Fibroblast of lung (primary cell): Measurements from ENCODE around the gene NUP205. TPM values are rescaled to one million over a fixed set of nuclear protein-coding genes. Genes with fewer than 3 reads are reported as not detected.

Source experiments
- DNase-seq, 2 donors: peaks; one replicate each; pipeline versions ENCODE4 v3.0.0 to v3.0.0-alpha.2; 2010; ENCODE audit warnings: low read depth in 2 of 2
- H2AFZ ChIP-seq: 2 replicates; pipeline ENCODE4 v1.5.1; 2012; ENCODE audit warnings: low read length, control low read depth, inconsistent platforms
- H3K27ac ChIP-seq: 2 replicates; pipeline ENCODE4 v1.5.1; 2011; ENCODE audit warnings: low read length, control low read depth; ENCODE audit not compliant: insufficient read depth
- H3K27me3 ChIP-seq: 2 replicates; pipeline ENCODE4 v1.5.1; 2011; ENCODE audit warnings: mild to moderate bottlenecking, low read length; ENCODE audit not compliant: control insufficient read depth, insufficient read depth
- H3K36me3 ChIP-seq: 2 replicates; pipeline ENCODE4 v1.5.1; 2011; ENCODE audit warnings: low read length; ENCODE audit not compliant: control insufficient read depth, insufficient read depth
- H3K4me1 ChIP-seq: 2 replicates; pipeline ENCODE4 v1.5.1; 2011; ENCODE audit warnings: low read length; ENCODE audit not compliant: control insufficient read depth, insufficient read depth; ENCODE audit errors: extremely low read depth
- H3K4me2 ChIP-seq: 2 replicates; pipeline ENCODE4 v1.5.1; 2011; ENCODE audit warnings: low read length, control low read depth; ENCODE audit not compliant: insufficient read depth; ENCODE audit errors: extremely low read depth
- H3K4me3 ChIP-seq, 4 experiments: fragments of 200-600 bp in 1 of 4; sonication (generic) in 1 of 4; replicated peaks in 1 of 4; 2 replicates each; pipeline ENCODE4 v1.5.1; 2011 to 2016; ENCODE audit warnings: low read length in 4 of 4, low read depth in 3 of 4, mild to moderate bottlenecking in 3 of 4, control low read depth in 2 of 4, inconsistent platforms in 1 of 4, mixed read lengths in 1 of 4; ENCODE audit not compliant: insufficient read depth in 1 of 4; ENCODE audit errors: control extremely low read depth in 1 of 4
- H3K79me2 ChIP-seq: 2 replicates; pipeline ENCODE4 v1.5.1; 2012; ENCODE audit warnings: mild to moderate bottlenecking, low read length, inconsistent platforms; ENCODE audit not compliant: control insufficient read depth, insufficient read depth
- H3K9ac ChIP-seq: 2 replicates; pipeline ENCODE4 v1.5.1; 2011; ENCODE audit warnings: mild to moderate bottlenecking, low read length, control low read depth; ENCODE audit not compliant: insufficient read depth
- H3K9me3 ChIP-seq: 2 replicates; pipeline ENCODE4 v1.5.1; 2012; ENCODE audit warnings: low read depth, low read length; ENCODE audit not compliant: control insufficient read depth, insufficient read depth
- H4K20me1 ChIP-seq: 2 replicates; pipeline ENCODE4 v1.5.1; 2011; ENCODE audit warnings: low read length; ENCODE audit not compliant: control insufficient read depth, insufficient read depth; ENCODE audit errors: extremely low read depth
- EZH2 ChIP-seq: IDR thresholded peaks from 2 replicates; pipeline ENCODE4 v1.5.1; 2012; ENCODE audit warnings: low read length, control low read depth, mild to moderate bottlenecking; ENCODE audit errors: missing control alignments
- polyA plus RNA-seq, 2 donors: library from polyadenylated mRNA; depleted of rRNA in 1 of 2; stranded (reverse) in 1 of 2; unstranded in 1 of 2; fragments of >200 nt; gene quantifications; 2 replicates each; pipeline ENCODE4 v1.2.1, GENCODE V29; 2011 to 2012; ENCODE audit warnings: missing spikeins in 1 of 2
- total RNA-seq: library from RNA; depleted of rRNA; stranded (reverse); fragments of >200 nt; gene quantifications from 2 replicates; pipeline ENCODE4 v1.2.1, GENCODE V29; 2014
- TF ChIP-seq, protein P1 (sequence below), 2 donors: IDR thresholded peaks in 1 of 2; conservative IDR thresholded peaks in 1 of 2; 1 replicate in 1 of 2; 2 replicates in 1 of 2; pipeline ENCODE4 v1.5.1; 2011 to 2012; ENCODE audit warnings: low read length in 2 of 2, control low read depth in 1 of 2, inconsistent platforms in 1 of 2, low read depth in 1 of 2, mild to moderate bottlenecking in 1 of 2

The NUP205 gene
- total and polyA plus RNA-seq, 2 donors (not counting 1 experiment from before 2014, with no cell fraction given) = 28.1 to 36.7 TPM

DNA sequence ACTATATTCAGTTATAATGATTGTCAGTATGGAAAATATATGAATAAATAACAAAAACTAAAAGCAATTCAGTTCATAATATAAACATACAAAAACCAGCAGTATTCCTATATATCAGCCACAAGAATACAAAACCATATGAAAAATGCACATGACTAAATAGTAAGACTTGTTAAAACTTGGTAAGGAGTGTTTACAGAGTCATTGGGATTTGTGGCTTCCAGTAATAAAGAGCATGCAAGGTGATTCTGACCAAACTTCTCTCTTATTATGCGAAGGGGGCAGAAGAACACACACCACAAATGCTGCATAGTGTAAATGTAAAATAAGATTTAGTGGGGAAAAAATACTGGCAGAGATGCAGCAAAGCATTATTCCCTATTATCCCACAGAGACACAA is 39.0 kb upstream of the NUP205 start:
- Histone ChIP-seq H3K4me3 (no peak overlapping the region), H3K4me2 (no peak overlapping the region), H3K27ac (no peak overlapping the region), H3K79me2 (no peaks in the 10 kb centered on the region), H3K9ac (no peak overlapping the region), H3K27me3 (no peaks in the 10 kb centered on the region), H4K20me1 (no peaks in the 10 kb centered on the region), H3K9me3 (no peaks in the 10 kb centered on the region), H2AFZ (no peak overlapping the region), H3K36me3 (no peaks in the 10 kb centered on the region), H3K4me1 (no peaks in the 10 kb centered on the region)
- no peak for DNase-seq
- TF ChIP-seq, protein P1, sequence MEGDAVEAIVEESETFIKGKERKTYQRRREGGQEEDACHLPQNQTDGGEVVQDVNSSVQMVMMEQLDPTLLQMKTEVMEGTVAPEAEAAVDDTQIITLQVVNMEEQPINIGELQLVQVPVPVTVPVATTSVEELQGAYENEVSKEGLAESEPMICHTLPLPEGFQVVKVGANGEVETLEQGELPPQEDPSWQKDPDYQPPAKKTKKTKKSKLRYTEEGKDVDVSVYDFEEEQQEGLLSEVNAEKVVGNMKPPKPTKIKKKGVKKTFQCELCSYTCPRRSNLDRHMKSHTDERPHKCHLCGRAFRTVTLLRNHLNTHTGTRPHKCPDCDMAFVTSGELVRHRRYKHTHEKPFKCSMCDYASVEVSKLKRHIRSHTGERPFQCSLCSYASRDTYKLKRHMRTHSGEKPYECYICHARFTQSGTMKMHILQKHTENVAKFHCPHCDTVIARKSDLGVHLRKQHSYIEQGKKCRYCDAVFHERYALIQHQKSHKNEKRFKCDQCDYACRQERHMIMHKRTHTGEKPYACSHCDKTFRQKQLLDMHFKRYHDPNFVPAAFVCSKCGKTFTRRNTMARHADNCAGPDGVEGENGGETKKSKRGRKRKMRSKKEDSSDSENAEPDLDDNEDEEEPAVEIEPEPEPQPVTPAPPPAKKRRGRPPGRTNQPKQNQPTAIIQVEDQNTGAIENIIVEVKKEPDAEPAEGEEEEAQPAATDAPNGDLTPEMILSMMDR (conservative IDR thresholded peaks at IDR 0.05 in 1 of 2, IDR thresholded peaks at IDR 0.05 in 1 of 2; ENCODE audit: low read depth in 1 of 2, low read length in 2 of 2) = no peak
- no peak for TF ChIP-seq EZH2

DNA sequence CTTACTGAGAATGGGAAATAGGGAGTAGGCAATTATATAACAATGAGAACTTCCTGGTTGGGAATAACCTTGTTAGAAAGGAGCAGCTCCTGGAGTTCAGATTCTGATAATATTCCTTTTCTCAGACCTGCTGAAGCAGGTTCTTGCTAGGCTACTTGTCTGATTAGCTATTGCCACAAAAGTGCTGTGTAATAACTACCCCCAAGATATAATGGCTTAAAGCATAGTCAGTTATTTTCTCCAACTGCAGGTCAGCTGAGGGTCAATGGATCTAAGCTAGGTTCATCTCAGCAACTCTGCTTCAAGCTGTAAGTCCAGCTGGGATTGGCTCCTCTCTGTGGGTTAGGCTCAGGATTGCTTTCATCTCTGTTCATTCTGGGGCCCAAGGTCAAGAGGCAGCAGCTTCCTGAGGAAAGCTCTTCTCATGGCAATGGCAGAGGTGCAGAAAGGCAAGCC is 38.5 kb upstream of the NUP205 start:
- H3K36me3 ChIP-seq = no peaks in the 10 kb centered on the region
- H3K79me2 ChIP-seq = no peaks in the 10 kb centered on the region
- no peaks in the 10 kb centered on the region for H3K4me1 ChIP-seq
- no peaks in the 10 kb centered on the region for H4K20me1 ChIP-seq
- H3K4me2 ChIP-seq = no peak overlapping the region
- no peak for DNase-seq
- TF ChIP-seq, protein P1 (conservative IDR thresholded peaks at IDR 0.05 in 1 of 2, IDR thresholded peaks at IDR 0.05 in 1 of 2; ENCODE audit: low read depth in 1 of 2, low read length in 2 of 2) = no peak
- TF ChIP-seq EZH2 = no peak
- H3K9me3 ChIP-seq = no peaks in the 10 kb centered on the region
- H3K9ac ChIP-seq = no peak overlapping the region
- no peak overlapping the region for H3K4me3 ChIP-seq
- no peak overlapping the region for H3K27ac ChIP-seq
- no peaks in the 10 kb centered on the region for H3K27me3 ChIP-seq
- H2AFZ ChIP-seq = no peak overlapping the region

DNA sequence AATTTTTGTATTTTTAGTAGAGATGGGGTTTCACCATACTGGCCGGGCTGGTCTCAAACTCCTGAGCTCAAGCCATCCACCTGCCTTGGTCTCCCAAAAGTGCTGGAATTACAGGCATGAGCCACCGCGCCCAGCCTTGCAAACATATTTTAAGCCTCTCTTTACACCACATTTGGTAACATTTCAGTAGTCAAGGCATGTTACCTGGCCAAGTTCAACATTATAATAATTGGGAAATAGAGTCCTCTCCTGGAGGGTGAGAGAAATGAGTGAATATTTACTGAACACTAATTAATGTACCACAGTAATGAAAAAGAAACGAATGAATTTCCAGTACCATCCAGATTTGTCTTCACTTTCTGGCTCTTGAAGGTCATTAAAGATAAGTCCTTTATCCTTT is 37.8 kb upstream of the NUP205 start:
- no peak overlapping the region for H3K9ac ChIP-seq
- H2AFZ ChIP-seq = no peak overlapping the region
- no peaks in the 10 kb centered on the region for H3K79me2 ChIP-seq
- no peaks in the 10 kb centered on the region for H3K9me3 ChIP-seq
- H4K20me1 ChIP-seq = no peaks in the 10 kb centered on the region
- no peaks in the 10 kb centered on the region for H3K27me3 ChIP-seq
- no peak overlapping the region for H3K4me3 ChIP-seq
- no peaks in the 10 kb centered on the region for H3K4me1 ChIP-seq
- H3K4me2 ChIP-seq = no peak overlapping the region
- no peak overlapping the region for H3K27ac ChIP-seq
- H3K36me3 ChIP-seq = no peaks in the 10 kb centered on the region
- DNase-seq = no peak
- TF ChIP-seq, protein P1 (conservative IDR thresholded peaks at IDR 0.05 in 1 of 2, IDR thresholded peaks at IDR 0.05 in 1 of 2; ENCODE audit: low read depth in 1 of 2, low read length in 2 of 2) = no peak
- no peak for TF ChIP-seq EZH2
